SK-N-SH (cell line): Measurements from ENCODE around the gene RPGRIP1L. TPM values are rescaled to one million over a fixed set of nuclear protein-coding genes. Genes with fewer than 3 reads are reported as not detected.

Experiments
- CTCF ChIA-PET: fragments of 300-600, 350-600 bp; formaldehyde crosslinking; extraction: SDS; loops from one replicate; lab custom pipeline; 2021; lab: Yijun Ruan, JAX
- POLR2A ChIA-PET: fragments of 350-600 bp; sonication (Branson Sonifier 250); formaldehyde crosslinking; extraction: SDS; loops from one replicate; lab custom pipeline; 2020; ENCODE audit warnings: antibody characterized with exemption, inconsistent platforms; lab: Yijun Ruan, JAX
- DNase-seq: peaks from one replicate; pipeline ENCODE4 v3.0.0; 2012
- H2AFZ ChIP-seq: fragments of 200-600 bp; sonication (generic); 2 replicates; pipeline ENCODE4 v1.8.1; 2016; ENCODE audit warnings: antibody characterized with exemption, mild to moderate bottlenecking, low read depth
- H3F3A ChIP-seq: fragments of 200-600 bp; sonication (generic); replicated peaks from 2 replicates; pipeline ENCODE3; 2016; ENCODE audit warnings: antibody characterized with exemption, mild to moderate bottlenecking; ENCODE audit not compliant: insufficient read depth
- H3K27ac ChIP-seq, 2 experiments: fragments of 200-500 bp in 1 of 2; fragments of 200-600 bp in 1 of 2; sonication (Bioruptor generic) in 1 of 2; sonication (generic), shearing (Covaris generic) in 1 of 2; 2 replicates each; pipeline versions ENCODE4 v1.5.1 to v1.6.1; 2014 to 2016; ENCODE audit warnings: low read depth in 2 of 2, inconsistent platforms in 1 of 2, low read length in 1 of 2, mild to moderate bottlenecking in 1 of 2, mixed read lengths in 1 of 2
- H3K27me3 ChIP-seq: fragments of 200-600 bp; sonication (generic), shearing (Covaris generic); 2 replicates; pipeline ENCODE4 v1.6.1; 2016; ENCODE audit warnings: mixed run types; ENCODE audit not compliant: insufficient read depth
- H3K36me3 ChIP-seq, 2 experiments: fragments of 200-500 bp in 1 of 2; fragments of 200-600 bp in 1 of 2; sonication (Bioruptor generic) in 1 of 2; sonication (generic) in 1 of 2; replicated peaks in 1 of 2; 2 replicates each; pipeline versions ENCODE3 to v1.5.1; 2014 to 2016; ENCODE audit warnings: low read length in 1 of 2, mild to moderate bottlenecking in 1 of 2; ENCODE audit not compliant: insufficient read depth in 2 of 2, control insufficient read depth in 1 of 2
- H3K4me1 ChIP-seq, 2 experiments: fragments of 200-500 bp in 1 of 2; fragments of 200-600 bp in 1 of 2; sonication (Bioruptor generic) in 1 of 2; sonication (generic), shearing (Covaris generic) in 1 of 2; 2 replicates each; pipeline versions ENCODE4 v1.5.1 to v1.6.1; 2014 to 2016; ENCODE audit warnings: low read depth in 1 of 2, low read length in 1 of 2, mixed run types in 1 of 2; ENCODE audit not compliant: insufficient read depth in 2 of 2, control insufficient read depth in 1 of 2
- H3K4me2 ChIP-seq: fragments of 200-600 bp; sonication (generic), shearing (Covaris generic); 2 replicates; pipeline ENCODE4 v1.6.1; 2017; ENCODE audit warnings: mixed run types
- H3K4me3 ChIP-seq, 2 experiments: fragments of 200-500 bp in 1 of 2; fragments of 200-600 bp in 1 of 2; sonication (Bioruptor generic) in 1 of 2; sonication (generic), shearing (Covaris generic) in 1 of 2; 2 replicates each; pipeline versions ENCODE4 v1.5.1 to v1.8.1; 2014 to 2016; ENCODE audit warnings: low read depth in 2 of 2, inconsistent platforms in 1 of 2, low read length in 1 of 2, mild to moderate bottlenecking in 1 of 2, mixed read lengths in 1 of 2, moderate library complexity in 1 of 2
- H3K79me2 ChIP-seq: fragments of 200-600 bp; sonication (generic); 2 replicates; pipeline ENCODE4 v1.8.1; 2017; ENCODE audit warnings: mild to moderate bottlenecking; ENCODE audit not compliant: insufficient read depth
- H3K9ac ChIP-seq: fragments of 200-600 bp; sonication (generic); 2 replicates; pipeline ENCODE4 v1.6.1; 2017; ENCODE audit warnings: mixed run types
- H3K9me2 ChIP-seq: fragments of 200-600 bp; sonication (generic); 2 replicates; pipeline ENCODE4 v1.6.1; 2017; ENCODE audit warnings: mixed run types
- H3K9me3 ChIP-seq: fragments of 200-600 bp; sonication (generic); 2 replicates; pipeline ENCODE4 v1.6.1; 2017; ENCODE audit warnings: mixed run types, mild to moderate bottlenecking, moderate library complexity
- H4K20me1 ChIP-seq: fragments of 200-600 bp; sonication (generic); 2 replicates; pipeline ENCODE4 v1.6.1; 2017; ENCODE audit warnings: mild to moderate bottlenecking, mixed run types; ENCODE audit not compliant: insufficient read depth
- CTCF ChIP-seq: fragments of 200-600 bp; sonication (generic); IDR thresholded peaks from 2 replicates; pipeline ENCODE4 v1.6.1; 2017; ENCODE audit warnings: antibody characterized with exemption, mild to moderate bottlenecking, moderate library complexity
- NFIC ChIP-seq: IDR thresholded peaks from 2 replicates; pipeline ENCODE4 v1.4.0; 2012; ENCODE audit warnings: borderline replicate concordance
- POLR2AphosphoS5 ChIP-seq: IDR thresholded peaks from 2 replicates; pipeline ENCODE4 v1.6.1; 2012; ENCODE audit warnings: low read depth, low read length
- RAD21 ChIP-seq: IDR thresholded peaks from 2 replicates; pipeline ENCODE4 v1.6.1; 2012; ENCODE audit warnings: mild to moderate bottlenecking, low read length
- RFX5 ChIP-seq: IDR thresholded peaks from 2 replicates; pipeline ENCODE4 v1.6.1; 2012; ENCODE audit warnings: mild to moderate bottlenecking, improper control_type of control experiment, low read length
- SMC3 ChIP-seq: IDR thresholded peaks from 2 replicates; pipeline ENCODE4 v1.6.1; 2012; ENCODE audit warnings: low read depth, low read length, improper control_type of control experiment
- TEAD4 ChIP-seq: IDR thresholded peaks from 2 replicates; pipeline ENCODE4 v1.4.0; 2012; ENCODE audit warnings: mild to moderate bottlenecking, borderline replicate concordance; ENCODE audit not compliant: insufficient read depth
- USF1 ChIP-seq: IDR thresholded peaks from 2 replicates; pipeline ENCODE4 v1.4.0; 2012; ENCODE audit warnings: low read depth, borderline replicate concordance
- WGBS: methylation state at CpG from one replicate; pipeline ENCODE4 v1.1.6; 2017; ENCODE audit warnings: low lambda C conversion rate; 5-methylcytosine and 5-hydroxymethylcytosine counted together
- polyA plus RNA-seq, 3 experiments: library from polyadenylated mRNA; depleted of rRNA; stranded (reverse); fragments of >200 nt; gene quantifications; 2 replicates each; pipeline ENCODE4 v1.2.3, GENCODE V29; 2012
- TF ChIP-seq, protein P1 (sequence below): fragments of 150-350 bp; IDR thresholded peaks from 2 replicates; pipeline ENCODE4 v1.6.1; 2016; ENCODE audit warnings: mild to moderate bottlenecking, low read depth, low read length
- TF ChIP-seq, protein P2 (sequence below): fragments of 150-350 bp; IDR thresholded peaks from 2 replicates; pipeline ENCODE4 v1.6.1; 2017; ENCODE audit warnings: antibody characterized with exemption, low read length, low read depth, borderline replicate concordance

The RPGRIP1L gene
- polyA plus RNA-seq, 1 of the 3 experiments (the other 2 are of a cell fraction), result 5.7 TPM

GRCh38 chr16:53743149-53743566 is 39.5 kb upstream of the RPGRIP1L start:
- Histone ChIP-seq H3K79me2 (peaks cover 47% of the 10 kb centered on the region), H3K27me3 (no peaks in the 10 kb centered on the region), H3K4me2 (no peak overlapping the region), H3K27ac (no peak overlapping the region), H3K9me2 (no peaks in the 10 kb centered on the region), H3K36me3 (peaks cover 0 to 3% of the 10 kb centered on the region in 2 experiments), H4K20me1 (peaks cover 10% of the 10 kb centered on the region), H3K4me1 (peaks cover 0 to 19% of the 10 kb centered on the region in 2 experiments; a peak in 2 of 4 replicates), H2AFZ (no peak overlapping the region), H3F3A (peaks cover 6% of the 10 kb centered on the region), H3K9ac (no peak overlapping the region), H3K9me3 (0 out of 2 replicates have a peak, but pooled peaks cover 4% of the 10 kb centered on the region), H3K4me3 (no peak overlapping the region; a peak in 1 of 4 replicates)
- TF ChIP-seq RAD21 (peak; percentile 41), RFX5 (no peak), SMC3 (peak; percentile 13; the same call in 1 of the 2 replicates), CTCF (peak; percentile 69)
- TF ChIP-seq, protein P1, sequence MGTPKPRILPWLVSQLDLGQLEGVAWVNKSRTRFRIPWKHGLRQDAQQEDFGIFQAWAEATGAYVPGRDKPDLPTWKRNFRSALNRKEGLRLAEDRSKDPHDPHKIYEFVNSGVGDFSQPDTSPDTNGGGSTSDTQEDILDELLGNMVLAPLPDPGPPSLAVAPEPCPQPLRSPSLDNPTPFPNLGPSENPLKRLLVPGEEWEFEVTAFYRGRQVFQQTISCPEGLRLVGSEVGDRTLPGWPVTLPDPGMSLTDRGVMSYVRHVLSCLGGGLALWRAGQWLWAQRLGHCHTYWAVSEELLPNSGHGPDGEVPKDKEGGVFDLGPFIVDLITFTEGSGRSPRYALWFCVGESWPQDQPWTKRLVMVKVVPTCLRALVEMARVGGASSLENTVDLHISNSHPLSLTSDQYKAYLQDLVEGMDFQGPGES, result no peak
- 63% methylated on average over 3 of the region's 3 CpGs for WGBS
- ChIA-PET CTCF (interaction anchor here (0.6 to 3.2 kb wide), 14 partner anchors 9 to 1186 kb away, joined by 3 to 37 read pairs (median 4); partner anchors contain the start of gene FTO), POLR2A (no interaction called here)
- DNase-seq, result no peak

- H3K9ac ChIP-seq, result no peak overlapping the region
- no peak overlapping the region for H3K4me3 ChIP-seq
- H3K79me2 ChIP-seq, result peaks cover 49% of the 10 kb centered on the region
- no peaks in the 10 kb centered on the region for H3K9me2 ChIP-seq
- H3F3A ChIP-seq, result peaks cover 3% of the 10 kb centered on the region
- peaks cover 0 to 3% of the 10 kb centered on the region in 2 experiments for H3K36me3 ChIP-seq
- TF ChIP-seq NFIC (no peak), TEAD4 (no peak), POLR2AphosphoS5 (no peak), USF1 (no peak)
- TF ChIP-seq, protein P2, sequence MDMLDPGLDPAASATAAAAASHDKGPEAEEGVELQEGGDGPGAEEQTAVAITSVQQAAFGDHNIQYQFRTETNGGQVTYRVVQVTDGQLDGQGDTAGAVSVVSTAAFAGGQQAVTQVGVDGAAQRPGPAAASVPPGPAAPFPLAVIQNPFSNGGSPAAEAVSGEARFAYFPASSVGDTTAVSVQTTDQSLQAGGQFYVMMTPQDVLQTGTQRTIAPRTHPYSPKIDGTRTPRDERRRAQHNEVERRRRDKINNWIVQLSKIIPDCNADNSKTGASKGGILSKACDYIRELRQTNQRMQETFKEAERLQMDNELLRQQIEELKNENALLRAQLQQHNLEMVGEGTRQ, result no peak
- no peak overlapping the region for H3K4me2 ChIP-seq
- H3K27ac ChIP-seq, result no peak overlapping the region
- no peak overlapping the region for H2AFZ ChIP-seq
- CTCF ChIA-PET, result interaction anchor here (1.0 to 2.0 kb wide), 2 partner anchors 12 to 22 kb away, joined by 4 to 8 read pairs; no protein-coding TSS in a partner anchor
- H4K20me1 ChIP-seq, result peaks cover 10% of the 10 kb centered on the region
- H3K27me3 ChIP-seq, result no peaks in the 10 kb centered on the region
- POLR2A ChIA-PET, result interaction anchor here (0.5 kb wide), 1 partner anchor 237 kb away, joined by 3 read pairs; no protein-coding TSS in a partner anchor
- H3K4me1 ChIP-seq, result peaks cover 0 to 19% of the 10 kb centered on the region in 2 experiments; a peak in 2 of 4 replicates
- H3K9me3 ChIP-seq, result no peaks in the 10 kb centered on the region
- no peak for DNase-seq
- 96% methylated on average over 2 of the region's 2 CpGs for WGBS
Observed at GRCh38 chr16:53741546-53741945, 37.9 kb upstream of the RPGRIP1L start.
